ENCODE measurements around the gene KRTAP10-1.

The KRTAP10-1 gene

GRCh38 chr21:44527156-44527982 lies 12.6 kb downstream of the KRTAP10-1 start:
- 96% methylated on average over 35 of the region's 37 CpGs for WGBS (ENCODE audit: insufficient coverage)
- H3K4me3 ChIP-seq (ENCODE audit: control insufficient read depth in 1 of 7, extremely low read depth in 1 of 7, insufficient read depth in 4 of 7, low read depth in 2 of 7, low read length in 6 of 7), result no peak overlapping the region
- POLR2A ChIA-PET, result no interaction called here
- no peaks in the 10 kb centered on the region for H3K4me1 ChIP-seq (ENCODE audit: control extremely low read depth in 1 of 4, control insufficient read depth in 4 of 4, insufficient read depth in 4 of 4, low read length in 3 of 4)
- no peaks in the 10 kb centered on the region for H3K36me3 ChIP-seq (ENCODE audit: control insufficient read depth in 4 of 4, insufficient read depth in 4 of 4, low read length in 3 of 4)
- peaks cover 0 to 2% (median 0%) of the 10 kb centered on the region in 5 experiments for H3K27me3 ChIP-seq (replicated peaks in 2 of 5; ENCODE audit: control insufficient read depth in 4 of 5, insufficient read depth in 5 of 5, low read length in 4 of 5)
- no peak for DNase-seq
- CTCF ChIA-PET, result no interaction called here
- H3K9me3 ChIP-seq (ENCODE audit: control extremely low read depth in 1 of 5, control insufficient read depth in 4 of 5, insufficient read depth in 2 of 5, low read depth in 1 of 5, low read length in 4 of 5), result peaks cover 0 to 15% (median 0%) of the 10 kb centered on the region in 5 experiments
- no peak overlapping the region for H3K27ac ChIP-seq (ENCODE audit: insufficient read depth in 1 of 2, low read depth in 1 of 2, low read length in 2 of 2, poor library complexity in 1 of 2, severe bottlenecking in 2 of 2)

- CTCF ChIA-PET, result no interaction called here
- peaks cover 0 to 2% (median 0%) of the 10 kb centered on the region in 5 experiments for H3K27me3 ChIP-seq (replicated peaks in 2 of 5; ENCODE audit: control insufficient read depth in 4 of 5, insufficient read depth in 5 of 5, low read length in 4 of 5)
- H3K9me3 ChIP-seq (ENCODE audit: control extremely low read depth in 1 of 5, control insufficient read depth in 4 of 5, insufficient read depth in 2 of 5, low read depth in 1 of 5, low read length in 4 of 5), result peaks cover 0 to 15% (median 0%) of the 10 kb centered on the region in 5 experiments
- no peaks in the 10 kb centered on the region for H3K4me1 ChIP-seq (ENCODE audit: control extremely low read depth in 1 of 4, control insufficient read depth in 4 of 4, insufficient read depth in 4 of 4, low read length in 3 of 4)
- H3K4me3 ChIP-seq (ENCODE audit: control insufficient read depth in 1 of 7, extremely low read depth in 1 of 7, insufficient read depth in 4 of 7, low read depth in 2 of 7, low read length in 6 of 7), result no peak overlapping the region
- DNase-seq, result no peak
- no peak overlapping the region for H3K27ac ChIP-seq (ENCODE audit: insufficient read depth in 1 of 2, low read depth in 1 of 2, low read length in 2 of 2, poor library complexity in 1 of 2, severe bottlenecking in 2 of 2)
- no peaks in the 10 kb centered on the region for H3K36me3 ChIP-seq (ENCODE audit: control insufficient read depth in 4 of 4, insufficient read depth in 4 of 4, low read length in 3 of 4)
- WGBS (ENCODE audit: insufficient coverage), result 96% methylated on average over 7 of the region's 12 CpGs
- POLR2A ChIA-PET, result no interaction called here
These were observed 13.6 kb downstream of the KRTAP10-1 start for GRCh38 chr21:44526096-44526997.

DNA sequence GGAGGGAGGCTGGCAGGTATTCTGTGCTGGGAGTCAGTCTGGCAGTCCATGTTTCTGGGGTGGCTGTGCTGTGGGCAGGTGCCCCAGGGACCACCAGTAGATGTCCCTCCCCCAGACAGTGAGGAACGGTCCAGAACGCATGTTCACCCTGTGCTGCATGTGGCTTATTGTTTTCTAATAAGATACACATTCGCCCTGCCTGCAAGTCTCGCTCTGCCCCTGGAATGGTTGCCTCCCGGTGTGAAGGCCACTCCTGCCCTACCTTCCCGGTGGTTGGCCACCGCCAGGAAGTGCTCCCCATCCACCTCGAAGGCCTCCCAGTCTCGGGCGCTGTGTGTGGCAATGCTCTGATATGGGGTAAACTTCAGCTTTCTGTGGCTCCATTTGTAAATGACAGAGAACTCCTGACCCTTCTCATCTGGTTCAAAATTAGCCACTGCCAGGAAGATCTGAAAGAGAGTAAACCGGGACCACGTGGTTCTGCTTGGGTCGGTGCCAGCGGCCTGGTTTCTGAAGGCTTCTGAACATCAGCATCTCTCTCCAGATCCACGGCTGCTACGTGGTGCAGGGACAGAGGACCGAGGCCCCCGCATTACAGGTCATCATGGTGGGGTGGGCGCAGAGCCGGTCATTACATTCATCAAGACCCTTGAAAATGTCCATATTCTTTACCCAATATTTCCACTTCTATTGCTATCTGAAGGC lies 14.5 kb downstream of the KRTAP10-1 start:
- ChIA-PET CTCF (no interaction called here), POLR2A (no interaction called here)
- H3K9me3 ChIP-seq (ENCODE audit: control extremely low read depth in 1 of 5, control insufficient read depth in 4 of 5, insufficient read depth in 2 of 5, low read depth in 1 of 5, low read length in 4 of 5), result peaks cover 0 to 15% (median 0%) of the 10 kb centered on the region in 5 experiments
- no peak overlapping the region for H3K4me3 ChIP-seq (ENCODE audit: control insufficient read depth in 1 of 7, extremely low read depth in 1 of 7, insufficient read depth in 4 of 7, low read depth in 2 of 7, low read length in 6 of 7)
- no peaks in the 10 kb centered on the region for H3K36me3 ChIP-seq (ENCODE audit: control insufficient read depth in 4 of 4, insufficient read depth in 4 of 4, low read length in 3 of 4)
- WGBS (ENCODE audit: insufficient coverage), result 95% methylated on average over 17 of the region's 20 CpGs
- DNase-seq, result no peak
- no peaks in the 10 kb centered on the region for H3K4me1 ChIP-seq (ENCODE audit: control extremely low read depth in 1 of 4, control insufficient read depth in 4 of 4, insufficient read depth in 4 of 4, low read length in 3 of 4)
- H3K27ac ChIP-seq (ENCODE audit: insufficient read depth in 1 of 2, low read depth in 1 of 2, low read length in 2 of 2, poor library complexity in 1 of 2, severe bottlenecking in 2 of 2), result no peak overlapping the region
- peaks cover 0 to 2% (median 0%) of the 10 kb centered on the region in 5 experiments for H3K27me3 ChIP-seq (replicated peaks in 2 of 5; ENCODE audit: control insufficient read depth in 4 of 5, insufficient read depth in 5 of 5, low read length in 4 of 5)

DNA sequence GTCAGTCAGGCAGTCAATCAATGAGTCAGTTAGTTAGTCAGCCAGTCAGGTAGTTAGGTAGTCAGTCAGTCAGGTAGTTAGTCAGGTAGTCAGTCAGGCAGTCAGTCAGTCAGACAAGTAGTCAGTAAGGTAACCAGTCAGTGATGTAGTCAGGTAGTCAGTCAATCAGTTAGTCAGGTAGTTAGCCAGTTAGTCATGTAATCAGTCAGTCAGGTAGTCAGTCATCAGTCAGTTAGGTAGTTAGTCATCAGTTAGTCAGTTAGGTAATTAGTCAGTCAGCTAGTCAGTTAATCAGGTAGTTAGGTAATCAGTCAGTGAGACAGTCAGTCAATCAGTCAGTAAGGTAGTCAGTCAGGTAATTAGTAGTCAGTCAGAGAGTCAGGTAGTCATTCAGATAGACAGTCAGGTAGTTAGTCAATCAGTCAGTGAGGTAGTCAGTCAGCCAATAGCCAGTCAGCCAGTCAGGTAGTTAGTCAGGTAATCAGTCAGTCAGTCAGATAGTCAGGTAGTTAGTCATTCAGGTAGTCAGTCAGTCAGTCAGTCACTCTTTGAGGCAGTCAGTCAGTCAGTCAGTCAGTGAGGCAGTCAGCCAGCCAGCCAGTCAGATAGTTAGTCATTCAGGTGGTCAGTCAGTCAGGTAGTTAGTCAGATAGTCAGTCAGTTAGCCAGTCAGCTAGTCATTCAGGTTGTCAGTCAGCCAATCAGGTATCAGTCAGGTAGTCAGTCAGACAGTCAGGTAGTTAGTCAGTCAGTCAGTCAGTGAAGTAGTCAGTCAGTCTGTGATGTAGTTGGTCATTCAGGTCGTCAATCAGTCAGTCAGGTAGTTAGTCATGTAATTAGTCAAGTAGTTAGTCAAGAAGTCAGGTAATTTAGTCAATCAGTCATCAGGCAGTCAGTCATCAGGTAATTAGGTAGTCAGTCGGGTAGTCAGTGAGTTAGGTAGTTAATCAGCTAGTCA lies 15.3 kb downstream of the KRTAP10-1 start:
- CTCF ChIA-PET, result interaction anchor here (1.0 kb wide), 1 partner anchor 14 kb away, joined by 4 read pairs; no protein-coding TSS in a partner anchor
- WGBS (ENCODE audit: insufficient coverage), result 75% methylated on average over 1 of the region's 2 CpGs

DNA sequence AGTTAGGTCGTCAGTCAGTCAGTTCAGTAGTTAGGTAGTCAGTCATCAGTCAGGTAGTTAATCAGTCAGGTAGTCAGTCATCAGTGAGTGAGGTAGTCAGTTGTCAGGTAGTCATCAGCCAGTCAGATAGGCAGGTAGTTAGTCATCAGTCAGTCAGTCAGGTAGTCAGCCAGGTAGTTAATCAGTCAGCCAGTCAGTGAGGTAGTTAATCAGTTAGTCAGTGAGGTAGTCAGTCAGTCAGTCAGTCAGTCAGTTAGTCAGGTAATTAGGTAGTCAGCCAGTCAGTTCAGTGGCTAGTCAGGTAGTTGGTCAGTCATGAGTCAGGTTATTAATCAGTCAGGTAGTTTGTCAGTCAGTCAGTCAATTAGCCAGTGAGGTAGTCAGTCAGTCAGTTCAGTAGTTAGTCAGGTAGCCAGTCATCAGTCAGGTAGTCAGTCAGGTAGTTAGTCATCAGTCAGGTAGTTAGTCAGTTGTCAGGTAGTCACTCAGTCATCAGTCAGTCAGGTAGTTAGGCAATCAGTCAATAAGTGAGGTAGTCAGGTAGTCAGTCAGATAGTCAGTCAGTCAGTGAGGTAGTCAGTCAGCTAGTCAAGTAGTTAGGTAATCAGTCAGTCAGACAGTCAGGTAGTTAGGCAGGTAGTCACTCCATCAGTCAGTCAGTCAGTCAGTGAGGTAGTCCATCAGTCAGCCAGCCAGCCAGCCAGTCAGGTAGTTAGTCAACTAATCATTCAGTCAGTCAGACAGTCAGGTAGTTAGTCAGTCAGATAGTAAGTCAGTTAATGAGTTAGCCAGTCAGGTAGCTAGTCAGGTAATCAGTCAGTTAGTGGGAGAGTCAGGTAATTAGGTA lies 16.2 kb downstream of the KRTAP10-1 start:
- H3K27me3 ChIP-seq (replicated peaks in 2 of 5; ENCODE audit: control insufficient read depth in 4 of 5, insufficient read depth in 5 of 5, low read length in 4 of 5), result peaks cover 0 to 5% (median 0%) of the 10 kb centered on the region in 5 experiments
- WGBS (ENCODE audit: insufficient coverage), result 100% methylated on average over 1 of the region's 1 CpG
- H3K36me3 ChIP-seq (ENCODE audit: control insufficient read depth in 4 of 4, insufficient read depth in 4 of 4, low read length in 3 of 4), result no peaks in the 10 kb centered on the region
- no peak for DNase-seq
- ChIA-PET POLR2A (no interaction called here), CTCF (interaction anchor here (1.0 kb wide), 1 partner anchor 13 kb away, joined by 4 read pairs; no protein-coding TSS in a partner anchor)
- no peak overlapping the region for H3K4me3 ChIP-seq (ENCODE audit: control insufficient read depth in 1 of 7, extremely low read depth in 1 of 7, insufficient read depth in 4 of 7, low read depth in 2 of 7, low read length in 6 of 7)
- H3K27ac ChIP-seq (ENCODE audit: insufficient read depth in 1 of 2, low read depth in 1 of 2, low read length in 2 of 2, poor library complexity in 1 of 2, severe bottlenecking in 2 of 2), result no peak overlapping the region
- peaks cover 0 to 15% (median 0%) of the 10 kb centered on the region in 5 experiments for H3K9me3 ChIP-seq (ENCODE audit: control extremely low read depth in 1 of 5, control insufficient read depth in 4 of 5, insufficient read depth in 2 of 5, low read depth in 1 of 5, low read length in 4 of 5)
- H3K4me1 ChIP-seq (ENCODE audit: control extremely low read depth in 1 of 4, control insufficient read depth in 4 of 4, insufficient read depth in 4 of 4, low read length in 3 of 4), result no peaks in the 10 kb centered on the region

More for the DNA sequence above, 15.3 kb downstream of the KRTAP10-1 start:
- peaks cover 0 to 15% (median 0%) of the 10 kb centered on the region in 5 experiments for H3K9me3 ChIP-seq (ENCODE audit: control extremely low read depth in 1 of 5, control insufficient read depth in 4 of 5, insufficient read depth in 2 of 5, low read depth in 1 of 5, low read length in 4 of 5)
- no peak overlapping the region for H3K27ac ChIP-seq (ENCODE audit: insufficient read depth in 1 of 2, low read depth in 1 of 2, low read length in 2 of 2, poor library complexity in 1 of 2, severe bottlenecking in 2 of 2)
- H3K4me1 ChIP-seq (ENCODE audit: control extremely low read depth in 1 of 4, control insufficient read depth in 4 of 4, insufficient read depth in 4 of 4, low read length in 3 of 4), result no peaks in the 10 kb centered on the region
- H3K4me3 ChIP-seq (ENCODE audit: control insufficient read depth in 1 of 7, extremely low read depth in 1 of 7, insufficient read depth in 4 of 7, low read depth in 2 of 7, low read length in 6 of 7), result no peak overlapping the region
- POLR2A ChIA-PET, result no interaction called here
- H3K36me3 ChIP-seq (ENCODE audit: control insufficient read depth in 4 of 4, insufficient read depth in 4 of 4, low read length in 3 of 4), result no peaks in the 10 kb centered on the region
- peaks cover 0 to 2% (median 0%) of the 10 kb centered on the region in 5 experiments for H3K27me3 ChIP-seq (replicated peaks in 2 of 5; ENCODE audit: control insufficient read depth in 4 of 5, insufficient read depth in 5 of 5, low read length in 4 of 5)
- no peak for DNase-seq
